GM21723 (cell line): ENCODE measurements around the gene ANKRD7.
"Not testable (repeated sequence)": the region's sequence is repeated elsewhere in the genome, so short reads cannot be mapped to it uniquely, and the experiment has no call there.

Experiments
- ATAC-seq: cut with Tn5 transposase; IDR thresholded peaks from one replicate; pipeline ENCODE4 v1.9.1; 2021; ENCODE audit warnings: mild to moderate bottlenecking, moderate library complexity; ENCODE audit not compliant: unreplicated experiment

The ANKRD7 gene

DNA sequence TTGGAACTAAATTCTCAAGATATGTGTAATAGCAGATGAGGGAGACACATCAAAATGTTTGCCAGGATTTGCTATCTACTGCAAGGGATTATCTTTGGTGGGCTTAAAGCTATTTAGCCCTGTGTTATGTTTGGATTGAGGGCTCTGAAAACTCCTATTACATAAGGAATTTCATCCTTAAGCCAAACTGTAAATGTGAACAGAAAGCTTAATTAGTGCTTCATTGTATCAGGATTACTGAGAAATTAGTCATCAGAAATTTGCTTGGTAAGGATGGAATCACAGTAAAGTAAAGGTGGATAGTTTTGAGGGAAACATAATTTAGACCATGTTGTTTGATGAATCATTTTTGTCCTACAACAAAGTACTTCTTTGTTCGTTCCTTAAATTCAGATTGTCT is 8.3 kb downstream of the ANKRD7 start:
- no peak for ATAC-seq

DNA sequence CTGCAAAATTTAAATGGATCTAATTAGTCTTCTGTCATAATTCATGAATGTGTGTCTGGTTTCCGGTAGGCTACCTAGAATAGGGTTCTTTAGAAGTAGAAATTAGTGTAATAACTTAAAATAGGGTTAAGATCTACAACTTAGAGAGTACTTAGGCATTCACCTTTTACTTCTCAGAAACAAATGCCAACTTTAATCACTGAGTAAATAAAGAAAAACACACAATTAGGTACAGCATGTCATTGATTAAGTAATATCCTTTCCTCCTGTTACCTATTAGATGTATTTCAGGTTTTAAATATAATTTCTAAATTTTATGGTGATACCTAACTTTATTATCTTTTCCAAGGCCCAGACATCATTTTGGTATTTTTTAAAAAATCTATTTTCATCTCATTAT is 9.3 kb downstream of the ANKRD7 start:
- ATAC-seq: no peak

DNA sequence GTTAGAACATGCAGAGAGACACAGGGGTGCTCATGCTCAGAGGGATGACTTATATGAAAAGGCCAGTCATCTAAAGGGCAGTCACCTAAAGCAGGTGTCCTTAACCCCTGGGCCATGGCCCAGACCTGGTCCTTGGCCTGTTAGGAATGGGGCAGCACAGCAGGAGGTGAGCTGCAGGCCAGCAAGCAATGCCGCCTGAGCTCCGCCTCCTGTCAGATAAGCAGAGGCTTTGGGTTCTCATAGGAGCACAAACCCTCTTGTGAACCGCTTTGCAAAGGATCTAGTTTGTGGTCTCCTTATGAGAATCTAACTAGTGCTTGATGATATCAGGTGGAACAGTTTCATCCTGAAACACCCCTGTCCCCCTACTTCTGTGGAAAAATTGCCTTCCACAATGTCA is 14.5 kb downstream of the ANKRD7 start:
- ATAC-seq: no peak

- ATAC-seq: not testable (repeated sequence)
These were observed 15.8 kb downstream of the ANKRD7 start for GRCh38 chr7:118240320-118240719.

DNA sequence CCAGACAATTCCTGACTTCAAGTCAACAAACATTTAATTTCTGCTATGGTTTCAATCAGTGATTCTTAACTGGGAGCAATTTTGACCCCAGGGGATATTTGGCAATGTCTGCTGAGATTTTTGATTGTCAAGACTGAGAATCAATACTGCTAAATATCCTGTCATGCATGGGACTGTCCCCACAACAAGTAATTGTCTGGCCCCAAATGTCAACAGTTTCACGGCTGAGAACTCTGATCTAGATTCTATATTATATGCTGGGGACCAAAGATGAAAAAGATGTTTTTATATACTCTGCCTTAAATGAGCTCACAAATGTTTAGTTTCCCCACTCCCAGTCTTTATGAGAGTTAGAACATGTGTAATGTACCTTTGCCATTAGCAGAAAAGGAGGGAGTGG is 19.2 kb downstream of the ANKRD7 start:
- ATAC-seq: no peak

DNA sequence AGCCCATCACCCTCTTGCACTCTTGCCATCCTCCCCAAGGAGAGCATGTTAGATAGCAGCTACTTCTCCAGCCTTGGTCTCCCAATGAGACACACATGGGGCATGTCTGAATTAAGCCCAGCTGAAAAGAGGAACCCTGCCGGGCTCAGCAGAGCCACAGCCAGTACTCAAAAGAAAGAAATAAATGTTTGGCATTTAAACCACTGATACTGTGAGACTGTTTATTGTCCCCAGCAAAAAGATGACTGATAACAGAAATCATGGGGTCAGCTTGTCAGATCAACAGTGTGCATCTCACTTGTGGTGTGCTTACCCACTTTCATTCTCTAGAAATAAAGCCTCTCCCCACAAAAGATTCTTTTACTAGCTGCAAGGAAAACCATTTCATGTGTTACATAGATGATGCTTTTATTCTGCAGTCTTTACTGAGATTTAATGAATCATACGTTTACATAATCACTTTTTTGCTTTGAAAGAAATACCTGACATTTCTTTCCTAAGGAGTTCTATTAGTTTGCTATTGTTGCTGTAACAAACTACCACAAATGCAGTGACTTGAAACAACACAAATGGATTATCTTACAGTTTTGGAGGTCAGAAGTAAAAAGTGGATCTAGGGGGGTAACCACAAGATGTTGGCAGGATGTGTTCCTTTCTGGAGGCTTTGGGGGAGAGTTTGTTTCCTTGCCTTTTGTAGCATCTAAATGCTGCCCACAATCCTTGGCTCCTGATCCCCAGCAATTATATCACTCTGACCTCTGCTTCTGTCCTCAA is 20.9 kb downstream of the ANKRD7 start:
- ATAC-seq: peak; percentile 61

DNA sequence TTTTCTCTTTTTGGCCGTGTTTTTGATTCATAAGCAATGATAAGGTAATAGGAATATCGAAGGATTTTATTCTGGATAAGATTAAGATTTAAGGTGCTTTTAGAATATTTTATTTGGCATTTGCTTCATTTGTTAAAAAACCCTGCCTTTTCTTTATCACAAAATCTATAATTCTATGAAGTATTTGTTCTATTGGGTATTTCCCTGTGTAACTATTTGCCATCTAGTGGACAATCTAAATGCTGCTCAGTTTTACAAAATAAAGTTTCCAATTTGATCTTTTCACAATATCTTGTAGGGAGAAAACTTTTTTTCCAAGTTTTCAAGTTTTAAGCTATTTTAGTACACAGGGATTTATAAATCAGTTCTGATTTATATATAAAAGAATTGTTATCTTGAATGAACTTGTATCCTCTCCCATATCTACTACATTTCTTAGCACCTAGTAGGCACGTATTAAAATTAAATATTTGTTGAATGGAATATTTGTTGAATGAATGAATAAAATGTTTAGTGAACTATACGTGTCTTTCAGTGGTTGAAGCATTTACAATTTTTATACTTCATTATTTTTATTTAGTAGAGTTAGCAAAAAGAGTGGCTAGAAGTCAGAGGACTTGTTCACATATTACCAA is 26.5 kb downstream of the ANKRD7 start:
- no peak for ATAC-seq

DNA sequence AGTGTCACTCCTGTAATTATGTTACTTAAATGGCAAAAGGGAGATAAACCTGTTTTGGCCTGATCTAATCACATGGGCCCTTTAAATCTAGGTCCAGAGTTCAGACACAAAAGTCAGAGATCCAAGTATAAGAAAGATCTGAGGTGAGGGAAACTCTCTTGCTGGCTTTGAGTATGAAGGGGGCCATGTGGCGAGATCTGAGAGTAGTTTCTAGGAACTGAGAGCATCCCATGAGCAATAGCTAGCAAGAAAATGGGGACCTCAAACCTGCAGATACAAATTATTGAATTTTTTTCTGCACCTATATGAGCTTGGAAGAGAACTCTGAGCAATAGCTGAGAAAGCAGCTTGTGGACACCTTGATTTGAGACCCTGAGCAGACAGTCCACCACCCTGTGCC is 27.6 kb downstream of the ANKRD7 start:
- no peak for ATAC-seq

GRCh38 chr7:118259115-118259514 is 34.6 kb downstream of the ANKRD7 start:
- no peak for ATAC-seq

GRCh38 chr7:118264836-118265235 is 40.3 kb downstream of the ANKRD7 start:
- ATAC-seq: no peak

DNA sequence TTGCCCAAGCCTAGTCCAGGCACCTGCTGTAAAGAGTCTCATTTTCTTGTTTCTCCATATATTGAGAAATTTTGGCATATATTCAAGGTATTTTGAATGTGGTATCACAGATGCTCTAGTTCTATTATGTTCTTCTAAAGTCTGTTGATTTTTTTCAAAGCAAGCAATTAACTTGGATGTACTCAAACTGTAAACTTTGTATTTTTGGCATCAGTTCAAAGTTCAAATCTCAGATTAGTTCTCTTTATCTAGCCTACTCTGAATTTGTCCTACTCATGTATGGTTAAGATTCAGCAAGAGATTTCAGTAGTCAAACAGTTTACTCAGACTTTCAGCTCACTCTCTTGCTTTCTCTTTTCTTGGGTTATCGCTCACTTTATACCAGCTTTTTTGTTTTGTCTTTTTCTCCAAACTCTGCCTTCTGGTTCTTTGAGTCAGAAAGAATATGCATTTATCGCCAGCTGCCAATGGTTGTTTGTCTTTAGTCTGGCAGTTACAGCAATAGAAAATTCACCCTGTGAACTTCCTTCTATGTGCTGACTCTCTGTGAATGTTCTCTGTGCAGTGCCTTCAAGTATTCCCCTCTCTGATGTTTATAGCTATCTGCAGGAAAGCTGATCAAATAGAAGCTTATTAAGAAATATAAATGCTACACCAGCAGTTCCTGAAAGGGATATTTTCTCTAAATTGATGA is 56.0 kb downstream of the ANKRD7 start:
- ATAC-seq: no peak

- no peak for ATAC-seq
These were observed 56.7 kb downstream of the ANKRD7 start for GRCh38 chr7:118281196-118281595.

GRCh38 chr7:118285358-118285757 is 60.9 kb downstream of the ANKRD7 start:
- ATAC-seq: no peak

GRCh38 chr7:118286131-118286530 is 61.6 kb downstream of the ANKRD7 start:
- no peak for ATAC-seq

DNA sequence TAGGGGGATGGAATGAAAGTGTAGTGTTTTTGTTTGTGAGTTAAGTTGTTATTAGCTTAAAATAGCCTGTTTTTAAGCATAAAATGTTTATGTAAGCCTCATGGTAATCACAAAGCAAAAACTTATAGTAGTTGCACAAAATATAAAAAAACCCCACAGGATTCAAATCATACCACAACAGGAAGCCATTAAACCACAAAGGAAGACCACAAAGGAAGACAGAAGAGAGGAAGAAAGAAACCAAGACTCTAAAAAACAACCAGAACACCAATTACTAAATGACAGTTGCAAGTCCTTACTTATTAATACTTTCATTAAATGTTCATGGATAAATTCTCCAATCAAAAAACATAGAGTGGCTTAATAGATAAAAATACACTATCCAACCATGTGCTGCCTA is 63.6 kb downstream of the ANKRD7 start:
- peak; percentile 82 for ATAC-seq

DNA sequence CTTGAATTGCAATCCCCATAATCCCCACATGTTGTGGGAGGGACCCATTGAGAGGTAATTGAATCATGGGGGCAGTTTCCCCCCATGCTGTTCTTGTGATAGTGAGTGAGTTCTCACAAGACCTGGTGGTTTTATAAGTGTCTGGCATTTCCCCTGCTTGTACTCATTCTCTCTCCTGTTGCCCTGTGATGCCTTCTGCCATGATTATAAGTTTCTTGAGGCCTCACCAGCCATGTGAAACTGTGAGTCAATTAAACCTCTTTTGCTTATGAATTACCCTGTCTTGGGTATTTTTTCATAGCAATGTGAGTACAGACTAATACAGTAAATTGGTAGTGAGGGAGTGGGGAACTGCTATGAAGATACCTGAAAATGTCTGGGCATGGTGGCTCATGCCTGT is 65.0 kb downstream of the ANKRD7 start:
- no peak for ATAC-seq
